ENCODE data around the gene GMDS.

DNA sequence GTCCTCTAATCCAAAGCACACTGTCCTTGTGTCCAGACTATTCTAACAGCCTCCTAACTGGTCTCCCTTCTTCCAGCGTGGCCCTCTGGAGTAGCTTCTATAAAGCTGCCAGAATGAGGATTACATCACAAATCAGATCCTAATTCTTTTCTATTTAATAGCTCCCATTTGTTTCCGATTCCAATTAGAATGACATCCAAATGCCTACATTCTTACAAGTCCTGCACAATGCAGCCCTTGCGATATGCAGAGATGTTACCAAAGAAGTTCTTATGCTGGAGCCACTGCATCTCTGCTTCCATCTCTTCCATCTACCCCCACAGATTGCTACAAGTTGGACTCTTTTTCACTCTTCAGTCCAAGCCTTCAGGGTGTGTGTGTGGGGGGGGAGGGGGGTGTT is 40.0 kb downstream of the GMDS start:
- TF ChIP-seq ZNF8 (CRISPR knock-in tag; IDR thresholded peaks at IDR 0.05) (no peak), CSDC2 (CRISPR knock-in tag; IDR thresholded peaks at IDR 0.05) (no peak), ZFP3 (CRISPR knock-in tag; IDR thresholded peaks at IDR 0.05) (no peak), PPARA (CRISPR knock-in tag; IDR thresholded peaks at IDR 0.05; ENCODE audit: borderline replicate concordance) (no peak), TCF4 (CRISPR knock-in tag; IDR thresholded peaks at IDR 0.05; ENCODE audit: borderline replicate concordance) (no peak), OSR1 (CRISPR knock-in tag; IDR thresholded peaks at IDR 0.05) (no peak)
- TF ChIP-seq, protein P1, sequence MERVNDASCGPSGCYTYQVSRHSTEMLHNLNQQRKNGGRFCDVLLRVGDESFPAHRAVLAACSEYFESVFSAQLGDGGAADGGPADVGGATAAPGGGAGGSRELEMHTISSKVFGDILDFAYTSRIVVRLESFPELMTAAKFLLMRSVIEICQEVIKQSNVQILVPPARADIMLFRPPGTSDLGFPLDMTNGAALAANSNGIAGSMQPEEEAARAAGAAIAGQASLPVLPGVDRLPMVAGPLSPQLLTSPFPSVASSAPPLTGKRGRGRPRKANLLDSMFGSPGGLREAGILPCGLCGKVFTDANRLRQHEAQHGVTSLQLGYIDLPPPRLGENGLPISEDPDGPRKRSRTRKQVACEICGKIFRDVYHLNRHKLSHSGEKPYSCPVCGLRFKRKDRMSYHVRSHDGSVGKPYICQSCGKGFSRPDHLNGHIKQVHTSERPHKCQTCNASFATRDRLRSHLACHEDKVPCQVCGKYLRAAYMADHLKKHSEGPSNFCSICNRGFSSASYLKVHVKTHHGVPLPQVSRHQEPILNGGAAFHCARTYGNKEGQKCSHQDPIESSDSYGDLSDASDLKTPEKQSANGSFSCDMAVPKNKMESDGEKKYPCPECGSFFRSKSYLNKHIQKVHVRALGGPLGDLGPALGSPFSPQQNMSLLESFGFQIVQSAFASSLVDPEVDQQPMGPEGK (CRISPR knock-in tag; IDR thresholded peaks at IDR 0.05; ENCODE audit: borderline replicate concordance): no peak
- TF ChIP-seq, protein P2, sequence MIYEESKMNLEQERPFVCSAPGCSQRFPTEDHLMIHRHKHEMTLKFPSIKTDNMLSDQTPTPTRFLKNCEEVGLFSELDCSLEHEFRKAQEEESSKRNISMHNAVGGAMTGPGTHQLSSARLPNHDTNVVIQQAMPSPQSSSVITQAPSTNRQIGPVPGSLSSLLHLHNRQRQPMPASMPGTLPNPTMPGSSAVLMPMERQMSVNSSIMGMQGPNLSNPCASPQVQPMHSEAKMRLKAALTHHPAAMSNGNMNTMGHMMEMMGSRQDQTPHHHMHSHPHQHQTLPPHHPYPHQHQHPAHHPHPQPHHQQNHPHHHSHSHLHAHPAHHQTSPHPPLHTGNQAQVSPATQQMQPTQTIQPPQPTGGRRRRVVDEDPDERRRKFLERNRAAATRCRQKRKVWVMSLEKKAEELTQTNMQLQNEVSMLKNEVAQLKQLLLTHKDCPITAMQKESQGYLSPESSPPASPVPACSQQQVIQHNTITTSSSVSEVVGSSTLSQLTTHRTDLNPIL (CRISPR knock-in tag; IDR thresholded peaks at IDR 0.05; ENCODE audit: low read depth): no peak

Measured in SK-N-SH treated with all-trans-retinoic acid at 6 μM for 48 hours (cell line).